Measurements from ENCODE around the gene PBX4.
"Not testable (repeated sequence)": the region's sequence is repeated elsewhere in the genome, so short reads cannot be mapped to it uniquely, and the experiment has no call there.

The PBX4 gene

DNA sequence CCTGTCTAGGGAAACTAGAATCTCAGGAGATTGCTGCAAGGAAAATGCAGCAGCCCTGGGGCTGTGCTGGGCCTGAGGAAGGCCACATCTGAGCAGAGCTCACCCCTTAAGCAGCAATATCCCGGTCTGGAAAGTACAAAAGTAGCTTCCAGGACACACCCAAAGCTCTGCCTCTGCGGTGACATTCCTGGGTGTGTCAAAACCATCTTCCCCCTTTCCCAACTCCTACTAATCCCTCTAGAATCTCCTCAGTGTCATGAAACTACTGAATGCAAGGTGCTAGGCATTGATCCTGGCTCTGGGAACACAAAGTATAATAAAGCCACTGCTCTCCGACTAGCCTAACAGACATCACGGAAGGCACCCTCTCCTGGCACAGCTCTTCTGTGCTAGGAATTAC lies 5.0 kb downstream of the PBX4 start:
- no peak overlapping the region for H3K4me3 ChIP-seq (ENCODE audit: low read depth, low read length)
- TF ChIP-seq CTCF (IDR thresholded peaks at IDR 0.05; ENCODE audit: insufficient read depth, low read depth, low read length, missing control alignments) = no peak
- no peak for DNase-seq (ENCODE audit: low read depth)

GRCh38 chr19:19610376-19611202 lies 7.9 kb downstream of the PBX4 start:
- DNase-seq (ENCODE audit: low read depth) = no peak
- no peak overlapping the region for H3K4me3 ChIP-seq (ENCODE audit: low read depth, low read length)
- TF ChIP-seq CTCF (IDR thresholded peaks at IDR 0.05; ENCODE audit: insufficient read depth, low read depth, low read length, missing control alignments) = no peak

- H3K4me3 ChIP-seq (ENCODE audit: low read depth, low read length); DNase-seq (ENCODE audit: low read depth): not testable (repeated sequence)
Measured at GRCh38 chr19:19606686-19607085, 11.8 kb downstream of the PBX4 start.

DNA sequence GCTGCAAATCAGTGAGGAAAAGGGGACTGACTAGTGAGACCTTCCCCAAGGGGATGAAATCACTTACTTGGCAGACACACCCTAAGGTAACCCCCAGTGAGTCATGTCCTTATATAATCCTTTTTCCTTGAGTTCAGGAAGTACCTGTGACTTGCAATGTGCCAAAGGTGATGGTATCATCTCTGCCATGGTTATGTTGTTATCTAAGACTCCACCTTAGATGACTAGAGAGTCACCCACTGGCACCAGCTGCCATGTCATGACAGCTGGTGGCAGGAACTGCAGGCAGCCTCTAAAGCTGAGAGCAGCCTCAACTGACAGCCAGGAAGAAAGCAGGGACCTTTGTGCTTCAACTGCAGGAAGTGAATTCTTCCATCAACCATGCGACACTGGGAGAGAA lies 12.5 kb downstream of the PBX4 start:
- DNase-seq (ENCODE audit: low read depth) = peak; percentile 48
- TF ChIP-seq CTCF (IDR thresholded peaks at IDR 0.05; ENCODE audit: insufficient read depth, low read depth, low read length, missing control alignments) = no peak
- H3K4me3 ChIP-seq (ENCODE audit: low read depth, low read length) = no peak overlapping the region

DNA sequence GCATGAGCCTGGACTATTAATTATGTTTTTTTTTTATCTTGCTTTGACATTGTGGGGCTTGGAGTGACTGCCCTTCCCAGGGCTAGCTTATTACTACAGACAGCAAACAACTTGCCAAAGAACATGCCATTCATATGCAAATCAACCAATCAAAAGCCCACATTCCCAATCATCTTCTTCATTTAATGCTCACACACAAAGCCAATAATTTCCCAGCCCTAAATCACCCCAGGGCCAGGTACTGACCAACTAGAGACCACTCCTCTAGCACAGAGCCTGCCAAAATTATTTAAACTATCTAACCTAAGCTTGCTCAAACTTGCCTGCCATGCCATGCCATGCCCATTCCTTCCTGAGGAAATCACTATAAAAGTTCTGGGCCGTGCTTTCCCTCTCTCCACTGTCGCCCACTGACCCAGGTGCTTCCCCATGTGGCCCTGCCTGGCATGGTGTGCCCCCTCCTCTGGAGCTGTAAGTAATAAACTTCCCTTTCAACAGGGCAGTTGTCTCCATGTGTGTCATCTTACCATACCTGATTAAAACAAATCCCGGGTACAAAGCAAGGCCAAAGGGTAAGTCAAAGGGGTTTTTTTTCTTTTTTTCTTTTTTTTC lies 15.7 kb downstream of the PBX4 start:
- DNase-seq (ENCODE audit: low read depth) = no peak
- TF ChIP-seq CTCF (IDR thresholded peaks at IDR 0.05; ENCODE audit: insufficient read depth, low read depth, low read length, missing control alignments) = no peak
- no peak overlapping the region for H3K4me3 ChIP-seq (ENCODE audit: low read depth, low read length)

DNA sequence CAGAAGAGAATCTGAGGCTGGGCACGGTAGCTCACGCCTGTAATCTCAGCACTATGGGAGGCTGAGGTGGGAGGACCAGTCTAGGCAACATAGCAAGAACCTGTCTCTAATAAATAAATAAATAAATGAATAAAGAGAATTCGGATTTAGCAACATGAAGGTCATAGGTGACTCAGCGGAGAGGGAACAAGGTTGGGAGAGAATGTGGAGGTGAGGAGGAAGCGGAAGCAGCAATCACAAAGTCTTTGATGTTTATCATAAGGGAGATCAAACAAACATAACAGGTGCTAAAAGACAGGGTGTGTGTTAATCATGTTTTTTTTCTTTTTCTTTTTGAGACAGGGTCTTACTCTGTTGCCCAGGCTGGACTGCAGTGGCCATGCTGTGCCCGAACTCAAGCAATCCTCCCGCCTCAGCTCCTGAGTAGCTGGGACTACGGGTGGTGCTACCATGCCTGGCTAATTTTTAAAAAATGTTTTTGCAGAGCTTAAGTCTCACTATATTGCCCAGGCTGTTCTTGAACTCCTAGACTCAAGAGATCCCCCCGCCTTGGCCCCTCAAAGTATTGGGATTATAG lies 16.3 kb downstream of the PBX4 start:
- DNase-seq (ENCODE audit: low read depth) = no peak
- no peak overlapping the region for H3K4me3 ChIP-seq (ENCODE audit: low read depth, low read length)
- no peak for TF ChIP-seq CTCF (IDR thresholded peaks at IDR 0.05; ENCODE audit: insufficient read depth, low read depth, low read length, missing control alignments)

DNA sequence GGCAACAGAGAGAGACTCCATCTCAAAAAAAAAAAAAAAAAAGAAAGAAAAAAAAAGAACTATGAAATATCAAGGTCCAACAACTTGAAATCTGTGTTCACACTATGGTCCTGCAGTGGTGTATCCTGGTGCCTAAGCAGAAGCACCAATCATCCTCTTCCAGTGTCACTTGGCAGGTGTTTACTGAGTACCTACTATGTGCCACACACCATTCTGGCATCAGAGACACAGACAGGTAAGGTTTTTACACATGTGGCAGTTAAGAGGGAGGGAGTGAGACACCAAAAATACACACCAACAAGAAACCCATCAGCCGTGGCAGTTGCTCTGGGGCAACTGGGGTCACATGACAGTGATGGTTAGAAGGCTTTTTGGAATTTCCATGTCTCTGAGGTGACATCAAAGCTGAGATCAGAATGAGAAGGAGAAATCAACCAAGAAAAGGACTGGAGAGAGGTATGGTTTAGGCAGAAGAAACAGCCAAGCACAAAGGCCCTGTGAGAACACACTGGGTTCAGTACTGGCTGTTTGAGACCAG lies 17.6 kb downstream of the PBX4 start:
- TF ChIP-seq CTCF (IDR thresholded peaks at IDR 0.05; ENCODE audit: insufficient read depth, low read depth, low read length, missing control alignments) = no peak
- peak; percentile 41 for DNase-seq (ENCODE audit: low read depth)
- H3K4me3 ChIP-seq (ENCODE audit: low read depth, low read length) = no peak overlapping the region

DNA sequence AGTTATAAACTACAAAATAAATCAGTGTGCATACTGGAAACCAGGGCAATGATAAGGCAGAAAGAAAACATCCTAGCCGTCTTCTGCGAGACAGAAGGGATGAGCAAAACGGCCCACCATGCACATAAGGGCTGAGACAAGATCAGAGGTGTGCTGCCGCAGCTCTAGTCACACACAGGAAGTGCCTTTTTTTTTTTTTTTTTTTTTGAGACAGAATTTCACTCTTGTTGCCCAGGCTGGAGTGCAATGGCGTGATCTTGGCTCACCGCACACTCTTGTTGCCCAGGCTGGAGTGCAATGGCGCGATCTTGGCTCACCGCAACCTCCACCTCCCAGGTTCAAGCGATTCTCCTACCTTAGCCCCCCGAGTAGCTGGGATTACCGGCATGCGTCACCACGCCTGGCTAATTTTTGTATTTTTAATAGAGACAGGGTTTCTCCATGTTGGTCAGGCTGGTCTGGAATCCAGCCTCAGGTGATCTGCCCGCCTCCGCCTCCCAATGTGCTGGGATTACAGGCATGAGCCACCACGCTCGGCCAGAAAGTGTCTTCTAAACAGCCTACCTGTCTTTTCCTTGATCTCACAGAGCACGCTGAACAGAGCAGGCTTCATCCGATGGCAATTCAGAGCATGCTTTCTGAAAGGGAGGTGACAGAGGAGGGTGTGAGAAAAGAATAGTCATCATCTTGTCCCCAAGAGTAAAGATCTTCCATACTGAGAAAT lies 19.6 kb downstream of the PBX4 start:
- H3K4me3 ChIP-seq (ENCODE audit: low read depth, low read length) = peak overlapping the region; percentile 55
- DNase-seq (ENCODE audit: low read depth) = peak; percentile 89
